HepG2 (cell line): ENCODE results near the gene TGM2. TPM values are rescaled to one million over a fixed set of nuclear protein-coding genes. Genes with fewer than 3 reads are reported as not detected.

Source experiments
- AGO1 ChIP-seq: fragments of 200-400 bp; formaldehyde crosslinking; IDR thresholded peaks from 2 replicates; pipeline ENCODE4 v1.6.1; 2017; ENCODE audit warnings: mild to moderate bottlenecking, low read depth, low read length, moderate library complexity; ENCODE audit not compliant: poor library complexity, severe bottlenecking
- DR1 ChIP-seq: sonication (generic); formaldehyde crosslinking; IDR thresholded peaks from 2 replicates; pipeline ENCODE4 v1.8.0; 2021; ENCODE audit warnings: mild to moderate bottlenecking, missing genetic modification reagents, inconsistent platforms
- NAIF1 ChIP-seq: sonication (generic); formaldehyde crosslinking; IDR thresholded peaks from 2 replicates; pipeline ENCODE4 v1.5.0; 2020; ENCODE audit warnings: mild to moderate bottlenecking, missing genetic modification reagents, borderline replicate concordance
- SRSF9 ChIP-seq: fragments of 200-400 bp; formaldehyde crosslinking; IDR thresholded peaks from 2 replicates; pipeline ENCODE4 v1.6.1; 2018; ENCODE audit warnings: borderline replicate concordance, mild to moderate bottlenecking, low read depth, low read length; ENCODE audit not compliant: insufficient read depth, poor library complexity, severe bottlenecking
- ZNF224 ChIP-seq: sonication (generic); formaldehyde crosslinking; IDR thresholded peaks from 2 replicates; pipeline ENCODE4 v1.5.0; 2020; ENCODE audit warnings: mild to moderate bottlenecking, missing genetic modification reagents
- ZNF343 ChIP-seq: sonication (generic); formaldehyde crosslinking; IDR thresholded peaks from 2 replicates; pipeline ENCODE4 v1.4.0; 2020; ENCODE audit warnings: mild to moderate bottlenecking, missing genetic modification reagents
- ZNF383 ChIP-seq: sonication (generic); formaldehyde crosslinking; IDR thresholded peaks from 2 replicates; pipeline ENCODE4 v1.4.0; 2020; ENCODE audit warnings: missing genetic modification reagents, mild to moderate bottlenecking, borderline replicate concordance
- ZNF564 ChIP-seq: sonication (generic); formaldehyde crosslinking; IDR thresholded peaks from 2 replicates; pipeline ENCODE4 v1.8.1; 2023; ENCODE audit warnings: mild to moderate bottlenecking, missing genetic modification reagents
- ZNF614 ChIP-seq: IDR thresholded peaks from 2 replicates; pipeline ENCODE4 v1.6.1; 2018; ENCODE audit warnings: missing biosample characterization, missing genetic modification reagents, inconsistent platforms, borderline replicate concordance
- polyA plus RNA-seq, 8 experiments: library from polyadenylated mRNA; depleted of rRNA in 3 of 8; stranded (reverse) in 7 of 8; unstranded in 1 of 8; fragments of >200 nt; fragmentation: Illumina TruSeq in 4 of 8; extraction: Trizol in 4 of 8; gene quantifications; 2 replicates each; pipeline versions ENCODE4 v1.2.1 to v1.2.3, GENCODE V29; 2011 to 2016; ENCODE audit warnings: low read depth in 4 of 8, missing spikeins in 1 of 8, mixed read lengths in 1 of 8; ENCODE audit not compliant: insufficient read depth in 1 of 8
- total RNA-seq, 5 experiments: library from RNA; depleted of rRNA; stranded (reverse); fragments of >200 nt; fragmentation: Illumina TruSeq; extraction: Trizol; gene quantifications; 2 replicates each; pipeline ENCODE4 v1.2.3, GENCODE V29; 2016; ENCODE audit warnings: low read depth in 1 of 5
- TF ChIP-seq, protein P1 (sequence below): sonication (generic); formaldehyde crosslinking; IDR thresholded peaks from 2 replicates; pipeline ENCODE4 v1.4.0; 2020; ENCODE audit warnings: missing genetic modification reagents, borderline replicate concordance
- TF ChIP-seq, protein P2 (sequence below): IDR thresholded peaks from 2 replicates; pipeline ENCODE4 v1.6.1; 2016; ENCODE audit warnings: mild to moderate bottlenecking, missing biosample characterization, missing genetic modification reagents
- TF ChIP-seq, protein P3 (sequence below): sonication (generic); formaldehyde crosslinking; IDR thresholded peaks from 2 replicates; pipeline ENCODE4 v1.8.0; 2022; ENCODE audit warnings: mild to moderate bottlenecking, missing genetic modification reagents
- TF ChIP-seq, protein P4 (sequence below): fragments of 450-650 bp; IDR thresholded peaks from 2 replicates; pipeline ENCODE4 v1.6.1; 2016
- TF ChIP-seq, protein P5 (sequence below): sonication (generic); formaldehyde crosslinking; IDR thresholded peaks from 2 replicates; pipeline ENCODE4; 2020; ENCODE audit warnings: missing genetic modification reagents, mild to moderate bottlenecking, borderline replicate concordance
- TF ChIP-seq, protein P6 (sequence below): sonication (generic); formaldehyde crosslinking; IDR thresholded peaks from 2 replicates; pipeline ENCODE4 v1.5.1; 2020; ENCODE audit warnings: missing genetic modification reagents, mild to moderate bottlenecking, borderline replicate concordance

The TGM2 gene
- total and polyA plus RNA-seq, 2 of the 13 experiments (the other 11 are each of a cell fraction or from before 2014, with no cell fraction given) = 4.2 to 46.4 TPM

DNA sequence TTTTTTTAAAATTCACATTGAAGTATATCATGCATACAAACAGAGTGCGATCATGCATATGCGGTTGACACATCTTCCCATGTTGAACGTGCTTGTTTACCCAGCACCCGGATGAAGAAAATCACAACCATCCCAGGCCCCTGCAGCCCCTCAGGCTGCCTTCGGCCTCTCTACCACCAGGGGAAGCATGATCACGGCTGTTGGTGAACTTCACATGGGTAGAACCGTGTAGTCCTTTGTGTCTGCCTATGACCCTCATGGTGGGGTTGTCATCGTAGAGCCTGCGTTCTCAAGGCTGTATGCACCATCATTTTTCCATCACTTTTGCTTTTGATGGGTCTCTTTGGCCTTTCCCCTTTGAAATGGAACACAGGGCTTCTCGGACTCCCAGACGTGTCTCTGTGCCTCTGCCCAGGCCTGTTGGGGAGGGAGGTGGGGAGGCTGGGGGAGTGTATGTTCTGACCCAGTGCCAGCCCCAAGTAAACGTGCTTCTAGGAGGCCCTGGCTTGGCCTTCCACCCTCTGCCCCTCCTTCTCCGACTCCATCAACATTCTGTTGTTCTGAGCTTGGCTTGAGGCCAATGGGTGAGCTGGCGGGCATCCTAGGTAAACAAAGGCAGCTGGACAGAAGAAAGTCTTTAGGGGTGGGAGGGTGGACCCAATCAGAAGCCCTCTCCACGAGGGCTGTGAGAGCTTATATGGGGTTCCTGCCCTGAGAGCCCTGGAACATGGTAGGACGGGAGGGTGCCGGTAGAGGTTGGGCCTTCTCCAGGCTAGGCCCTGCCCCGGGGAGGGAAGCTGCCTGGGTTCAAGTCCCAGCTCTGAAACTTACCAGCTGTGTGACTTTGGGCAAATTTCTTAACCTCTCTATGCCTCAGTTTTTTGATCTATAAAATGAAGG, 39.7 kb downstream of the TGM2 start (continued):
- TF ChIP-seq SRSF9 (no peak), ZNF614 (CRISPR knock-in tag) (peak; percentile 26; the same call in 1 of the 2 replicates), DR1 (CRISPR knock-in tag) (no peak), ZNF343 (peak; percentile 81; the same call in 1 of the 2 replicates), ZNF383 (CRISPR knock-in tag) (peak; percentile 90; the same call in 1 of the 2 replicates), AGO1 (no peak), ZNF224 (CRISPR knock-in tag) (0 out of 2 replicates have a peak, but pooled peaks have one; percentile 68), ZNF564 (CRISPR knock-in tag) (0 out of 2 replicates have a peak, but pooled peaks have one; percentile 29), NAIF1 (no peak)
- TF ChIP-seq, protein P1, sequence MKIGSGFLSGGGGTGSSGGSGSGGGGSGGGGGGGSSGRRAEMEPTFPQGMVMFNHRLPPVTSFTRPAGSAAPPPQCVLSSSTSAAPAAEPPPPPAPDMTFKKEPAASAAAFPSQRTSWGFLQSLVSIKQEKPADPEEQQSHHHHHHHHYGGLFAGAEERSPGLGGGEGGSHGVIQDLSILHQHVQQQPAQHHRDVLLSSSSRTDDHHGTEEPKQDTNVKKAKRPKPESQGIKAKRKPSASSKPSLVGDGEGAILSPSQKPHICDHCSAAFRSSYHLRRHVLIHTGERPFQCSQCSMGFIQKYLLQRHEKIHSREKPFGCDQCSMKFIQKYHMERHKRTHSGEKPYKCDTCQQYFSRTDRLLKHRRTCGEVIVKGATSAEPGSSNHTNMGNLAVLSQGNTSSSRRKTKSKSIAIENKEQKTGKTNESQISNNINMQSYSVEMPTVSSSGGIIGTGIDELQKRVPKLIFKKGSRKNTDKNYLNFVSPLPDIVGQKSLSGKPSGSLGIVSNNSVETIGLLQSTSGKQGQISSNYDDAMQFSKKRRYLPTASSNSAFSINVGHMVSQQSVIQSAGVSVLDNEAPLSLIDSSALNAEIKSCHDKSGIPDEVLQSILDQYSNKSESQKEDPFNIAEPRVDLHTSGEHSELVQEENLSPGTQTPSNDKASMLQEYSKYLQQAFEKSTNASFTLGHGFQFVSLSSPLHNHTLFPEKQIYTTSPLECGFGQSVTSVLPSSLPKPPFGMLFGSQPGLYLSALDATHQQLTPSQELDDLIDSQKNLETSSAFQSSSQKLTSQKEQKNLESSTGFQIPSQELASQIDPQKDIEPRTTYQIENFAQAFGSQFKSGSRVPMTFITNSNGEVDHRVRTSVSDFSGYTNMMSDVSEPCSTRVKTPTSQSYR (CRISPR knock-in tag) = peak; percentile 42; the same call in 1 of the 2 replicates
- TF ChIP-seq, protein P2, sequence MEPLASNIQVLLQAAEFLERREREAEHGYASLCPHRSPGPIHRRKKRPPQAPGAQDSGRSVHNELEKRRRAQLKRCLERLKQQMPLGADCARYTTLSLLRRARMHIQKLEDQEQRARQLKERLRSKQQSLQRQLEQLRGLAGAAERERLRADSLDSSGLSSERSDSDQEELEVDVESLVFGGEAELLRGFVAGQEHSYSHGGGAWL = no peak
- TF ChIP-seq, protein P3, sequence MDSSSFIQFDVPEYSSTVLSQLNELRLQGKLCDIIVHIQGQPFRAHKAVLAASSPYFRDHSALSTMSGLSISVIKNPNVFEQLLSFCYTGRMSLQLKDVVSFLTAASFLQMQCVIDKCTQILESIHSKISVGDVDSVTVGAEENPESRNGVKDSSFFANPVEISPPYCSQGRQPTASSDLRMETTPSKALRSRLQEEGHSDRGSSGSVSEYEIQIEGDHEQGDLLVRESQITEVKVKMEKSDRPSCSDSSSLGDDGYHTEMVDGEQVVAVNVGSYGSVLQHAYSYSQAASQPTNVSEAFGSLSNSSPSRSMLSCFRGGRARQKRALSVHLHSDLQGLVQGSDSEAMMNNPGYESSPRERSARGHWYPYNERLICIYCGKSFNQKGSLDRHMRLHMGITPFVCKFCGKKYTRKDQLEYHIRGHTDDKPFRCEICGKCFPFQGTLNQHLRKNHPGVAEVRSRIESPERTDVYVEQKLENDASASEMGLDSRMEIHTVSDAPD (CRISPR knock-in tag) = peak; percentile 78; the same call in 1 of the 2 replicates
- TF ChIP-seq, protein P4, sequence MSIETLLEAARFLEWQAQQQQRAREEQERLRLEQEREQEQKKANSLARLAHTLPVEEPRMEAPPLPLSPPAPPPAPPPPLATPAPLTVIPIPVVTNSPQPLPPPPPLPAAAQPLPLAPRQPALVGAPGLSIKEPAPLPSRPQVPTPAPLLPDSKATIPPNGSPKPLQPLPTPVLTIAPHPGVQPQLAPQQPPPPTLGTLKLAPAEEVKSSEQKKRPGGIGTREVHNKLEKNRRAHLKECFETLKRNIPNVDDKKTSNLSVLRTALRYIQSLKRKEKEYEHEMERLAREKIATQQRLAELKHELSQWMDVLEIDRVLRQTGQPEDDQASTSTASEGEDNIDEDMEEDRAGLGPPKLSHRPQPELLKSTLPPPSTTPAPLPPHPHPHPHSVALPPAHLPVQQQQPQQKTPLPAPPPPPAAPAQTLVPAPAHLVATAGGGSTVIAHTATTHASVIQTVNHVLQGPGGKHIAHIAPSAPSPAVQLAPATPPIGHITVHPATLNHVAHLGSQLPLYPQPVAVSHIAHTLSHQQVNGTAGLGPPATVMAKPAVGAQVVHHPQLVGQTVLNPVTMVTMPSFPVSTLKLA = 0 out of 2 replicates have a peak, but pooled peaks have one; percentile 9
- TF ChIP-seq, protein P5, sequence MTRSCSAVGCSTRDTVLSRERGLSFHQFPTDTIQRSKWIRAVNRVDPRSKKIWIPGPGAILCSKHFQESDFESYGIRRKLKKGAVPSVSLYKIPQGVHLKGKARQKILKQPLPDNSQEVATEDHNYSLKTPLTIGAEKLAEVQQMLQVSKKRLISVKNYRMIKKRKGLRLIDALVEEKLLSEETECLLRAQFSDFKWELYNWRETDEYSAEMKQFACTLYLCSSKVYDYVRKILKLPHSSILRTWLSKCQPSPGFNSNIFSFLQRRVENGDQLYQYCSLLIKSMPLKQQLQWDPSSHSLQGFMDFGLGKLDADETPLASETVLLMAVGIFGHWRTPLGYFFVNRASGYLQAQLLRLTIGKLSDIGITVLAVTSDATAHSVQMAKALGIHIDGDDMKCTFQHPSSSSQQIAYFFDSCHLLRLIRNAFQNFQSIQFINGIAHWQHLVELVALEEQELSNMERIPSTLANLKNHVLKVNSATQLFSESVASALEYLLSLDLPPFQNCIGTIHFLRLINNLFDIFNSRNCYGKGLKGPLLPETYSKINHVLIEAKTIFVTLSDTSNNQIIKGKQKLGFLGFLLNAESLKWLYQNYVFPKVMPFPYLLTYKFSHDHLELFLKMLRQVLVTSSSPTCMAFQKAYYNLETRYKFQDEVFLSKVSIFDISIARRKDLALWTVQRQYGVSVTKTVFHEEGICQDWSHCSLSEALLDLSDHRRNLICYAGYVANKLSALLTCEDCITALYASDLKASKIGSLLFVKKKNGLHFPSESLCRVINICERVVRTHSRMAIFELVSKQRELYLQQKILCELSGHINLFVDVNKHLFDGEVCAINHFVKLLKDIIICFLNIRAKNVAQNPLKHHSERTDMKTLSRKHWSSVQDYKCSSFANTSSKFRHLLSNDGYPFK = peak; percentile 60; the same call in 1 of the 2 replicates
- TF ChIP-seq, protein P6, sequence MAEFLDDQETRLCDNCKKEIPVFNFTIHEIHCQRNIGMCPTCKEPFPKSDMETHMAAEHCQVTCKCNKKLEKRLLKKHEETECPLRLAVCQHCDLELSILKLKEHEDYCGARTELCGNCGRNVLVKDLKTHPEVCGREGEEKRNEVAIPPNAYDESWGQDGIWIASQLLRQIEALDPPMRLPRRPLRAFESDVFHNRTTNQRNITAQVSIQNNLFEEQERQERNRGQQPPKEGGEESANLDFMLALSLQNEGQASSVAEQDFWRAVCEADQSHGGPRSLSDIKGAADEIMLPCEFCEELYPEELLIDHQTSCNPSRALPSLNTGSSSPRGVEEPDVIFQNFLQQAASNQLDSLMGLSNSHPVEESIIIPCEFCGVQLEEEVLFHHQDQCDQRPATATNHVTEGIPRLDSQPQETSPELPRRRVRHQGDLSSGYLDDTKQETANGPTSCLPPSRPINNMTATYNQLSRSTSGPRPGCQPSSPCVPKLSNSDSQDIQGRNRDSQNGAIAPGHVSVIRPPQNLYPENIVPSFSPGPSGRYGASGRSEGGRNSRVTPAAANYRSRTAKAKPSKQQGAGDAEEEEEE (CRISPR knock-in tag) = no peak
